ENCODE results near the gene CBLL2. TPM values are rescaled to one million over a fixed set of nuclear protein-coding genes. Genes with fewer than 3 reads are reported as not detected.

Gene CBLL2, protein sequence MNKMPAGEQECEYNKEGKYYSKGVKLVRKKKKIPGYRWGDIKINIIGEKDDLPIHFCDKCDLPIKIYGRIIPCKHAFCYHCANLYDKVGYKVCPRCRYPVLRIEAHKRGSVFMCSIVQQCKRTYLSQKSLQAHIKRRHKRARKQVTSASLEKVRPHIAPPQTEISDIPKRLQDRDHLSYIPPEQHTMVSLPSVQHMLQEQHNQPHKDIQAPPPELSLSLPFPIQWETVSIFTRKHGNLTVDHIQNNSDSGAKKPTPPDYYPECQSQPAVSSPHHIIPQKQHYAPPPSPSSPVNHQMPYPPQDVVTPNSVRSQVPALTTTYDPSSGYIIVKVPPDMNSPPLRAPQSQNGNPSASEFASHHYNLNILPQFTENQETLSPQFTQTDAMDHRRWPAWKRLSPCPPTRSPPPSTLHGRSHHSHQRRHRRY
- total RNA-seq (2022; extraction: Qiagen RNA extraction) = not detected in 5 replicates

GRCh38 chrX:22272613-22273012 is at the start of gene CBLL2:
CBLL2 (plus strand) TSS chrX:22272913; CDS start chrX:22272992, 79 bp downstream.

Other genes with a start within 250 kb of the CBLL2 start
- gene PHEX, start 240.6 kb upstream of the CBLL2 start, total RNA-seq (2022; extraction: Qiagen RNA extraction) = 0.24 to 0.38 TPM (median 0.34 TPM) in 5 replicates

All from A549 treated with Mapracorat at 1 μM for 4 hours (cell line).